Jurkat, Clone E6-1 (cell line): ENCODE results near the gene GLRX.
"Not testable (repeated sequence)": the region's sequence is repeated elsewhere in the genome, so short reads cannot be mapped to it uniquely, and the experiment has no call there.

ENCODE experiments used
- DNase-seq: peaks from one replicate; pipeline ENCODE4 v3.0.0-alpha.2; 2011; ENCODE audit warnings: low read depth, low spot score
- H3K4me3 ChIP-seq: 2 replicates; pipeline ENCODE4 v1.5.1; 2011; ENCODE audit warnings: mild to moderate bottlenecking, low read length, control low read depth, moderate library complexity

GLRX gene

GRCh38 chr5:95813035-95813434, 9.5 kb downstream of the GLRX start:
- H3K4me3 ChIP-seq, DNase-seq: not testable (repeated sequence)

- no peak for DNase-seq
- H3K4me3 ChIP-seq: no peak overlapping the region
Observed at GRCh38 chr5:95812074-95812471, 10.5 kb downstream of the GLRX start.

GRCh38 chr5:95811461-95812073, 11.0 kb downstream of the GLRX start:
- H3K4me3 ChIP-seq, DNase-seq: not testable (repeated sequence)

- DNase-seq, H3K4me3 ChIP-seq: not testable (repeated sequence)
Observed at GRCh38 chr5:95811126-95811423, 11.5 kb downstream of the GLRX start.

GRCh38 chr5:95810305-95811125, 12.0 kb downstream of the GLRX start:
- DNase-seq: no peak
- no peak overlapping the region for H3K4me3 ChIP-seq

- DNase-seq: no peak
- H3K4me3 ChIP-seq: no peak overlapping the region
Observed at GRCh38 chr5:95809414-95809960, 13.0 kb downstream of the GLRX start.

- peak; percentile 78 for DNase-seq
- no peak overlapping the region for H3K4me3 ChIP-seq
Observed at GRCh38 chr5:95808686-95809413, 13.7 kb downstream of the GLRX start.

- DNase-seq: no peak
- H3K4me3 ChIP-seq: no peak overlapping the region
Observed at GRCh38 chr5:95808013-95808685, 14.4 kb downstream of the GLRX start.

- no peak overlapping the region for H3K4me3 ChIP-seq
- DNase-seq: no peak
Observed at GRCh38 chr5:95806687-95807086, 15.8 kb downstream of the GLRX start.

- DNase-seq: no peak
- no peak overlapping the region for H3K4me3 ChIP-seq
Observed at GRCh38 chr5:95804736-95805539, 17.6 kb downstream of the GLRX start.

GRCh38 chr5:95803271-95804148, 19.0 kb downstream of the GLRX start:
- no peak overlapping the region for H3K4me3 ChIP-seq
- no peak for DNase-seq

- H3K4me3 ChIP-seq: no peak overlapping the region
- no peak for DNase-seq
Observed at GRCh38 chr5:95801961-95802360, 20.6 kb downstream of the GLRX start.

GRCh38 chr5:95801532-95801931, 21.0 kb downstream of the GLRX start:
- no peak for DNase-seq
- no peak overlapping the region for H3K4me3 ChIP-seq

- no peak overlapping the region for H3K4me3 ChIP-seq
- DNase-seq: no peak
Observed at GRCh38 chr5:95800553-95800952, 22.0 kb downstream of the GLRX start.

GRCh38 chr5:95799191-95799835, 23.2 kb downstream of the GLRX start:
- no peak for DNase-seq
- no peak overlapping the region for H3K4me3 ChIP-seq

- no peak for DNase-seq
Observed at GRCh38 chr5:95798545-95798944, 24.0 kb downstream of the GLRX start.

GRCh38 chr5:95798048-95798447, 24.5 kb downstream of the GLRX start:
- H3K4me3 ChIP-seq: no peak overlapping the region
- no peak for DNase-seq

More at GRCh38 chr5:95798545-95798944, 24.0 kb downstream of the GLRX start:
- H3K4me3 ChIP-seq: no peak overlapping the region
